GM18907 (cell line): ENCODE data around the gene NSUN6.
"Not testable (repeated sequence)": the region's sequence is repeated elsewhere in the genome, so short reads cannot be mapped to it uniquely, and the experiment has no call there.

ENCODE experiments used
- ATAC-seq: cut with Tn5 transposase; IDR thresholded peaks from one replicate; pipeline ENCODE4 v1.9.1; 2021; ENCODE audit warnings: mild to moderate bottlenecking, moderate library complexity; ENCODE audit not compliant: unreplicated experiment

NSUN6 gene

DNA sequence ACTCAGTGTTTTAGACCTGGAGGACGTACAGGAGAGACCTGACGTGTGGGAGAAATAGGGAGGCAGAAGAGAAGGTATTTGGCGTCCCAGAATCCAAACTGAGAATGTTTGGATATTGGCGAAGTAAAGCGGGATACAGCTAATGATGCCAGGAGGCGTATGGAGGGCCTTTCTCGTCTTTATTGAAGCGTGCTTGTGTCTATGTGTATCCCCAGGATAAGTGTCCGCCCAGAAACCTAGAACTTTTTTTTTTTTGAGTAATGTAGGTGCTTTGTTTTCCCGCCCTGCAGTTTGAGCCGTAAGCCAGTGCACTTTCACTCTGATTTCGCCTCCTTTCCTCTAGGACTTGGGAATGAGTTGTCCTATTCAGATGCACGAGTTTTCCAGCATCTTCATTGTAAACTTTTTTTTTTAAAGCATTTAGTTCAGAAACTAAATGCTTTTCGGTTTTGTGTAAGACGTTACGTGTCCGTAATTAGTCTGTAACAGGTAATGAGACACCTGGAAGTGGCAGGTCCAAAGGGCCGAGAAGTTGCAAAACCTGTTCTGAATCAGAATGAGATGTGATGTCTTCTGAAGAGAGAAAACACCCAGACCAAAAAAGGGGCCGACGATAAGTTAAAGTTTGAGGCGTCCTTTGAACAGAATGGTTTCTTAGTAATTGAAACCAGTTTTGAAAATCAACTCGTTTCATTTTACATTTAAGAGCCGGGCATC, 8.6 kb upstream of the NSUN6 start:
- peak; percentile 23 for ATAC-seq

DNA sequence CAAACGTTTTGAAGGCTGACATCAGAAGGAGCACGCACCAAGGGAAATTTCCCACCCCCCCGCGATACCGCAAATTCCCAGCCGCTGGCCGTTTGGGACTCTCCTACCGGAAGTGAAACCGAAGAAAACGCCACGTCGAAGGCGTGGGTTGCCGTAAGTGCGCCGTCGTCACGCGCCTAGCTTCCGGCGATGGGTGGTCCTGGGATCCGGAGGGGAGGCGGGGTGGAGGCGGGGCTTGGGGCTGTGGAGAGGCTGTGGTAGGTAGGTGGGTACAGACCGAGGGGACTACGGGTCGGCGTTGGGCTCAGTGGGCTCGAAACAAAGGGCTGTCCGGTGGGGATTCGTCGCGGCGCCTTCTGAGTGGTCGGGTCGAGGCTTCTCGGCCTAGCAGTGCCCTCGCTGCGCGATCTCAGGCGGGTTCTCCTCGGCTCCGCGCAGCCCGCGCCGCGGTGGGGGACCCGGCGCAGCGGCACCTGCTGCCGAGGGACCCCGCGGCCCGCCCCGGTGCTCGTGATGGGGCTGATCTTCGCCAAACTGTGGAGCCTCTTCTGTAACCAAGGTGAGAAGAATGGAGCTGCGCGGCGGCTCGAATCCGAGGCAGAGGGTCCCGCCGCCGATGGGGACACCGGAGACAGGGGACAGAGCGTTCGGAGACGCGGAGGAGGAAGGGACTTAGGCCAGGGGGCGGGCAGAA, 7.9 kb upstream of the NSUN6 start, which contains the start of gene ARL5B:
Gene ARL5B, plus strand, starts transcription at position 307 of the 694 bp plus-strand sequence. Its CDS starts 207 bp downstream, at position 514.
- ATAC-seq, result peak; percentile 90

- ATAC-seq, result peak; percentile 16
Observed at GRCh38 chr10:18658271-18659124, 7.1 kb upstream of the NSUN6 start.

DNA sequence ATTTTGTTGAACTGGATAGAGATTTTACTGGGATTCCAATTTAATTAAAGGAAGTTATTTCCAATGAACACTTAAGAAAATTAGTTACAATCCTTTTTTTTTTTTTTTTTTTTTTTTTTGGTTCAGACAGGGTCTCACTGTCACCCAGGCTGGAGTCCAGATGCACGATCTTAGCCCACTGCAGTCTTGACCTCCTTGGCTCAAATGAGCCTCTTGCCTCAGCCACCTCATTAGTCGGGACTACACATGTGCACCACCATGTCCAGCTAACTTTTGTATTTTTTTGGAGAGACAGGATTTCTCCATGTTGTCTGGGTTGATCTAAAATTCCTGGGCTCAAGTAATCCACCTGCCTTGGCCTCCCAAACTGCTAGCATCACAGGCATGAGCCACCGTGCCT, 5.3 kb upstream of the NSUN6 start:
- no peak for ATAC-seq

GRCh38 chr10:18653112-18653511, 1.7 kb upstream of the NSUN6 start:
- ATAC-seq, result no peak

DNA sequence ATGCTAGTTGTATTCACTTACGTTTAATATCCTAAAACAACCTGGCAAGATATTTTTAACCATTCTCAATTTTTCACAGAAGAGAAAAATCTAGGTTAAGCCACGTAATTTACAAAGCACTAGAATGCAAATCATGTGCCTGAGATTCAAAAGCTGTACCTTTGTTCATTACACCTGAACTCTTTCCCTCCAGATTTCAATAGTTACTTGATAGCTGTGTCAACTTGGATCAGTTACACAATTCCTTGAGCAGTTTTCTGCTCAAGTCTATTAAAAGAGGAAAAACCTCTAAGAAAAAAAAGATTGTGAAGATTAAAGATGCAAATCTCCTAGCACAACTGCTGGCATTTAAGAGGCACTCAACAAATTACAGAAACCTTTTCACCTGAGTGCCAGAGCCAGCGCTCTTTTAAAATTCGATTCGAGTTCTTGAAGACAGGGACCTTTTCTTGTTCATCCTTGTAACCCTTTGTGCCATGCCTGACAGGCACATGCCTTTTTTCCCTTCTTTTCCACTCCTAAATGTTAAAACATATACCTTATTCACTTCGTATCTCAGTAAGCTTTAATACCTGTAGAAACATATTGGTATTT, 886 bp downstream of the NSUN6 start:
- ATAC-seq, result no peak

- no peak for ATAC-seq
Observed at GRCh38 chr10:18649364-18649959, 1.9 kb downstream of the NSUN6 start.

DNA sequence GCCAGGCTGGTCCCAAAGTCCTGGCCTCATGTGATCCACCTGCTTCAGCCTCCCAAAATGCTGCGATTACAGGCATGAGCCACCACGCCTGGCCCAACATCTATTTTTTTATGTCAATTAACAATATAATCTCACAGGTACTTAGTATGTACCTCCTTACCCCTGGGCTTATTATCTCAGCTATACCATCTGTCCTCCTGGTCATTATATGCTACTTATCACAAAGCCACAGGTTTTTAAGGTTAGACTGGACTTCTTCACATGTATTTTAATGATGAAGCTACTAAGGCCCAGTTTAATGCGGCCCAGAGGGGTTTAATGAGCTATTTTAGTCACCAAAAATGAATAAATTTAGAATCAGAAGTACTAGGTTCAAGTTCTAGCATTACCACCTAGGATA, 3.4 kb downstream of the NSUN6 start:
- ATAC-seq, result no peak

DNA sequence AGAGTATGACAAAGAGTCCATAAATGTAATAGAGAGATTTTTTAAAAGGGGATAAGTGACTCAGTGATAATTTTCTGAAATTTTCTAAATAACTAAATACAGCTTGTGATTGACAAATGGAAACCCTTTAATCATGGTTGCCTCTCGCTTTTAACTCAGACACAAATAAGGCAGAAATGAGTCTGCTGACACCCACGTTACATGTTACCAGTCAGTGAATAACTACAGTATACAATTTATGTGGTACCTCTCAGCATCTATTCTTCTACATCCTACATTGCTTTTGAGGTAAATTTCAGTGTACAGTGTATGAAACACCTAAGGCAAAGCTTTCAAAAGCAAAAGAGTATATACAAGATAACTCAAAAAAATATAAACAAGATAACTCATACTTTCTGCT, 4.2 kb downstream of the NSUN6 start:
- no peak for ATAC-seq

- not testable (repeated sequence) for ATAC-seq
Observed at GRCh38 chr10:18639719-18640118, 11.7 kb downstream of the NSUN6 start.

DNA sequence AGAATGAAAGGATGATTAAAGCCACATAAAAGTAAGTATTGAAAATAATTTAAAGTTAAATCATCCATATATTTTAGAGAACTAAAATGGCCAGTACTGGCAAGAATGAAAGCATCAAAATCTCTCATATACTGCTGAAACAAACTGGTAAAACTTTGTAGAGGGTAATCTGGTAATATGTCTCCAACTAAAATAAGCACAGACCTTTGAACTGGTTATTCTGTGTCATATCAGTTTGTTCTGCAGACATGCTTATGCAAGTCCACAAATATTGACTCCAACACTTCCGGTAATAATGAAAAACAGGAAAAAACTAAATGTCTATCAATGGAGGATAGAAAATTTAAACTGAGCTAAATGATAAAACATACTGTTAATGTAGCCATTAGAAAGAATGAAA, 14.0 kb downstream of the NSUN6 start:
- ATAC-seq, result not testable (repeated sequence)

- no peak for ATAC-seq
Observed at GRCh38 chr10:18635995-18636394, 15.4 kb downstream of the NSUN6 start.

DNA sequence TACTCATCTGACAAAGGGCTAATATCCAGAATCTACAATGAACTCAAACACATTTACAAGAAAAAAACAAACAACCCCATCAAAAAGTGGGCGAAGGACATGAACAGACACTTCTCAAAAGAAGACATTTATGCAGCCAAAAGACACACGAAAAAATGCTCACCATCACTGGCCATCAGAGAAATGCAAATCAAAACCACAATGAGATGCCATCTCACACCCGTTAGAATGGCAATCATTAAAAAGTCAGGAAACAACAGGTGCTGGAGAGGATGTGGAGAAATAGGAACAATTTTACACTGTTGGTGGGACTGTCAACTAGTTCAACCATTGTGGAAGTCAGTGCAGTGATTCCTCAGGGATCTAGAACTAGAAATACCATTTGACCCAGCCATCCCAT, 18.9 kb downstream of the NSUN6 start:
- ATAC-seq, result not testable (repeated sequence)

GRCh38 chr10:18627452-18628018, 23.9 kb downstream of the NSUN6 start:
- ATAC-seq, result not testable (repeated sequence)

- ATAC-seq, result no peak
Observed at GRCh38 chr10:18625886-18626285, 25.5 kb downstream of the NSUN6 start.

GRCh38 chr10:18623671-18624070, 27.7 kb downstream of the NSUN6 start:
- ATAC-seq, result not testable (repeated sequence)

- peak; percentile 63 for ATAC-seq
Observed at GRCh38 chr10:18620856-18621255, 30.5 kb downstream of the NSUN6 start.

GRCh38 chr10:18619016-18619415, 32.4 kb downstream of the NSUN6 start:
- ATAC-seq, result no peak

- ATAC-seq, result no peak
Observed at GRCh38 chr10:18616337-18616736, 35.0 kb downstream of the NSUN6 start.

DNA sequence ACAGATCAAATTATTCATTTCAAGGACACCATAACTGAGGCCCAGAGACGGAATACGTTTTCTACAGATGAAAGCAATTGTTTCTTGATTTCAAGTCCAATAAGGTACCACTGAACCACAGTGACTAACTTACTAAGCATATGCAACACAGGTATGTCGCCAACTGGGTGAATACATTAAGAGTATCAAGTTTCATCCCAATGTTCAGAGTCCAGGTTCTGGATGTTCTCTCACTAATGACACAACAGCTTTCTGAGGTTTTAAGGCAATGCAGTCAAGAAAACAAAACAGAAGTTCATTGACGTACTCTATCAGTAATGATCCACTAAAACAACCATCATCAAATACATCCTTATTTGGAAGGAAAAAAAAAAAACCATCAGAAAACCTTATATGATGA, 35.8 kb downstream of the NSUN6 start:
- ATAC-seq, result no peak
